Thoracic aorta endothelial cell (primary cell): Measurements from ENCODE around the gene CD2BP2. TPM values are rescaled to one million over a fixed set of nuclear protein-coding genes. Genes with fewer than 3 reads are reported as not detected.

ENCODE experiments used
- total RNA-seq: library from RNA; depleted of rRNA; stranded (reverse); fragments of >200 nt; gene quantifications from 2 replicates; pipeline ENCODE4 v1.2.3, GENCODE V29; 2012

Gene CD2BP2
- 29.5 and 30.5 TPM in 2 replicates for total RNA-seq

GRCh38 chr16:30355144-30355953 is at the start of gene CD2BP2:
Gene CD2BP2, minus strand, starts transcription at chr16:30355308. Its CDS starts 627 bp downstream, at chr16:30354681.

GRCh38 chr16:30395155-30395991 is 40.3 kb upstream of the CD2BP2 start, which contains the start of gene ZNF48:
Gene ZNF48, plus strand, starts transcription at chr16:30395420. Its CDS starts 375 bp downstream, at chr16:30395795.

GRCh38 chr16:30382111-30382881 is 27.2 kb upstream of the CD2BP2 start, which contains the start of gene SEPTIN1:
Gene SEPTIN1, minus strand, starts transcription at chr16:30382561. Its CDS starts 19 bp downstream, at chr16:30382542.

GRCh38 chr16:30374538-30374937 is 19.4 kb upstream of the CD2BP2 start, which contains the start of gene MYL11:
Gene MYL11, plus strand, starts transcription at chr16:30374802. Its CDS starts 56 bp downstream, at chr16:30374858.

DNA sequence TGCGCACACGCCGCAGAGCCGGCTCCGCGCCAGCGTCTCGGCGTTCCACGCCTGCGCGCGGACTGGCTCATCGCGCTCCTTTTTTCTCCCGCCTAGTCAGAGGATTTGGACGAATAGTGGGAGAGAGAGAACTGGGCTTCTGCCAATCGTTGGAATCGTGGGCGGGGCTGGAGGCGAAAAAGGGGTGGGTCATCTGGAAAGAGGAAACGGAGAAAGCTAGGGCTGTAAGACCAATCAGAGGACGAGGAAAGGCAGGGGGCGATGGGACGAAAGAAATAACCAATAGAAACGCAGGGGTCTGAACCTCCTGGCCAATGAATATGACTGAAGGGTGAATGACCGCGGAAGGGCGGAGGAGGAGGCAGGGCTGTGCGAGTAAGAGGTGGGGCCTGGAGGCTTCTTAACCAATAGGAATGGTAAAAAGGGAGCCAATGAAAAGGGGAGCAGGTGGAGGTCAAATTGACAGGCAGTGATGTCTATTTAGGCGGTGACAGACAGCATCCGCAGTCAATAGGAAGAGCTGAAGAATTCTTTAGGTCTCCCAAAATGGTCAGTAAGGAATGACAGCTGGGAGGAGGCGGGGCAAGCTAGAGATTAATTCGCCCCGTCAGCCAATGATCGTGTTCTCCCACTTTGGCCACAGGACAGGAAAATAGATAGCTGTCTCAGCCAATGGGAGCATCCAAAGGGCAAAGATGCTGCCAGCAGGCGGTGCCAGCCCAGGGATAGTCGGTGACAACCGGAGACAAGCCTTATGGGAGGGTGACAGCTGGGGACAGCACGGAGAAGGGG is 15.5 kb upstream of the CD2BP2 start, which contains the start of gene TBC1D10B:
TSS of gene TBC1D10B (minus strand) at position 39 of the 792 bp plus-strand sequence. CDS start 311 bp downstream, outside the sequence.

Other genes starting within 250 kb of the CD2BP2 start
- 1.7 and 2.0 TPM in 2 replicates for gene GDPD3, start 241.8 kb downstream of the CD2BP2 start, total RNA-seq
- 46.5 and 58.0 TPM in 2 replicates for gene MAPK3, start 232.1 kb downstream of the CD2BP2 start, total RNA-seq
- gene CORO1A, start 171.7 kb downstream of the CD2BP2 start, total RNA-seq: 3.8 and 4.0 TPM in 2 replicates
- 114 and 168 TPM in 2 replicates for gene BOLA2B, start 161.6 kb downstream of the CD2BP2 start, total RNA-seq
- gene SLX1A, start 161.4 kb downstream of the CD2BP2 start, total RNA-seq: 27.2 and 46.3 TPM in 2 replicates
- 4.4 and 4.5 TPM in 2 replicates for gene SULT1A3, start 156.1 kb downstream of the CD2BP2 start, total RNA-seq
- 3.2 and 4.0 TPM in 2 replicates for gene NPIPB13, start 106.8 kb downstream of the CD2BP2 start, total RNA-seq
- gene TBC1D10B, start 15.2 kb upstream of the CD2BP2 start, total RNA-seq: 36.4 and 49.8 TPM in 2 replicates
- not detected in 2 replicates for gene MYL11, start 19.5 kb upstream of the CD2BP2 start, total RNA-seq
- under 0.01 and 0.50 TPM in 2 replicates for gene SEPTIN1, start 27.3 kb upstream of the CD2BP2 start, total RNA-seq
- gene ZNF48, start 40.1 kb upstream of the CD2BP2 start, total RNA-seq: 10.5 and 10.9 TPM in 2 replicates
- gene ZNF771, start 52.3 kb upstream of the CD2BP2 start, total RNA-seq: 7.4 and 7.6 TPM in 2 replicates
- gene DCTPP1, start 74.7 kb upstream of the CD2BP2 start, total RNA-seq: 46.0 and 51.1 TPM in 2 replicates
- 14.5 and 15.7 TPM in 2 replicates for gene SEPHS2, start 90.6 kb upstream of the CD2BP2 start, total RNA-seq
- gene ITGAL, start 117.4 kb upstream of the CD2BP2 start, total RNA-seq: not detected in 2 replicates
- 17.6 and 20.8 TPM in 2 replicates for gene ZNF768, start 171.3 kb upstream of the CD2BP2 start, total RNA-seq
- gene ZNF747, start 179.6 kb upstream of the CD2BP2 start, total RNA-seq: 5.7 and 9.0 TPM in 2 replicates
- gene ZNF764, start 203.1 kb upstream of the CD2BP2 start, total RNA-seq: 7.3 and 7.4 TPM in 2 replicates
- gene ZNF688, start 216.4 kb upstream of the CD2BP2 start, total RNA-seq: 4.5 and 5.9 TPM in 2 replicates
- 7.4 and 9.5 TPM in 2 replicates for gene ZNF785, start 230.4 kb upstream of the CD2BP2 start, total RNA-seq